Measurements from ENCODE around the gene PALM.

DNA sequence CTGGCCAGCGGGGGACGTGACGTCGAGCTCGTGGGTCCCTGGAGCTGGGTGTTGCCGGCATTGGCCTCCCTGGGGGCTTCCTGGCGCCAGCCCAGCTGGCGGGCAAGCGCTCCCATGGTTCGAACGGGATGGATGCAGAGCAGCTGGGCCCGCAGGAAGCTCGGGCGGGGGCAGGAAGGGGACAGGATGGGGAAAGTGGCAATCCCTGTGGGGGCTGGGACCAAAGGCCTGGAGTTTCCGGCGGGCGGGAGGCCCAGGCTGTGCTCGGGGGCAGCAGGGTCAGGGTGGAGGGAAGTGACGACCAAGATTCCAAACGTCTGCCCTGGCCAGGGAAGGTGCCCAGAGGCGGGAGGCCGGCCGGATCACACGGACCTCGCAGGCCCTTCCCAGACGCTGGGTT lies 19.3 kb downstream of the PALM start:
- TF ChIP-seq, protein P1, sequence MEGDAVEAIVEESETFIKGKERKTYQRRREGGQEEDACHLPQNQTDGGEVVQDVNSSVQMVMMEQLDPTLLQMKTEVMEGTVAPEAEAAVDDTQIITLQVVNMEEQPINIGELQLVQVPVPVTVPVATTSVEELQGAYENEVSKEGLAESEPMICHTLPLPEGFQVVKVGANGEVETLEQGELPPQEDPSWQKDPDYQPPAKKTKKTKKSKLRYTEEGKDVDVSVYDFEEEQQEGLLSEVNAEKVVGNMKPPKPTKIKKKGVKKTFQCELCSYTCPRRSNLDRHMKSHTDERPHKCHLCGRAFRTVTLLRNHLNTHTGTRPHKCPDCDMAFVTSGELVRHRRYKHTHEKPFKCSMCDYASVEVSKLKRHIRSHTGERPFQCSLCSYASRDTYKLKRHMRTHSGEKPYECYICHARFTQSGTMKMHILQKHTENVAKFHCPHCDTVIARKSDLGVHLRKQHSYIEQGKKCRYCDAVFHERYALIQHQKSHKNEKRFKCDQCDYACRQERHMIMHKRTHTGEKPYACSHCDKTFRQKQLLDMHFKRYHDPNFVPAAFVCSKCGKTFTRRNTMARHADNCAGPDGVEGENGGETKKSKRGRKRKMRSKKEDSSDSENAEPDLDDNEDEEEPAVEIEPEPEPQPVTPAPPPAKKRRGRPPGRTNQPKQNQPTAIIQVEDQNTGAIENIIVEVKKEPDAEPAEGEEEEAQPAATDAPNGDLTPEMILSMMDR (IDR thresholded peaks at IDR 0.05) = no peak
- TF ChIP-seq POLR2AphosphoS5 (IDR thresholded peaks at IDR 0.05) (peak; percentile 54 to 60), POLR2A (IDR thresholded peaks at IDR 0.05; ENCODE audit: low read depth) (no peak), EP300 (IDR thresholded peaks at IDR 0.05) (no peak)
